ENCODE measurements around the gene SMKR1. TPM values are rescaled to one million over a fixed set of nuclear protein-coding genes. Genes with fewer than 3 reads are reported as not detected.
"Not testable (repeated sequence)": the region's sequence is repeated elsewhere in the genome, so short reads cannot be mapped to it uniquely, and the experiment has no call there.

Gene SMKR1
- polyA plus RNA-seq, 3 donors = not detected

- Mint-ChIP-seq H3K27ac (no peak overlapping the region), H3K36me3 (peaks cover 0 to 2% of the 10 kb centered on the region in 2 donors), H3K4me1 (no peaks in the 10 kb centered on the region), H3K27me3 (ENCODE audit: low read depth in 3 of 3) (peaks cover 0 to 2% (median 0%) of the 10 kb centered on the region in 3 donors), H3K4me3 (no peak overlapping the region), H3K9me3 (peaks cover 0 to 8% (median 2%) of the 10 kb centered on the region in 7 donors)
- Histone ChIP-seq H3K4me3 (replicated peaks in 1 of 3; ENCODE audit: low read depth in 2 of 3, low read length in 3 of 3) (no peak overlapping the region), H3K79me2 (ENCODE audit: insufficient read depth, low read length) (no peaks in the 10 kb centered on the region), H3K27me3 (ENCODE audit: control insufficient read depth in 2 of 2, insufficient read depth in 2 of 2, low read length in 2 of 2) (no peaks in the 10 kb centered on the region), H3K36me3 (replicated peaks in 1 of 2; ENCODE audit: control insufficient read depth in 1 of 2, insufficient read depth in 2 of 2, low read length in 2 of 2) (no peaks in the 10 kb centered on the region), H3K4me1 (ENCODE audit: control insufficient read depth in 1 of 2, insufficient read depth in 2 of 2, low read length in 2 of 2) (no peaks in the 10 kb centered on the region), H3K4me2 (replicated peaks; ENCODE audit: extremely low read depth, low read length, poor library complexity, severe bottlenecking) (no peak overlapping the region), H2AFZ (ENCODE audit: insufficient read depth, low read depth, low read length, poor library complexity, severe bottlenecking) (no peak overlapping the region), H3K9ac (ENCODE audit: insufficient read depth, low read length, poor library complexity, severe bottlenecking) (no peak overlapping the region), H3K9me3 (replicated peaks in 1 of 2; ENCODE audit: control insufficient read depth in 1 of 2, insufficient read depth in 1 of 2, low read length in 2 of 2) (no peaks in the 10 kb centered on the region), H4K20me1 (ENCODE audit: insufficient read depth, low read length) (no peaks in the 10 kb centered on the region), H3K27ac (ENCODE audit: low read depth in 1 of 2, low read length in 2 of 2) (no peak overlapping the region)
- no CpG with 5 or more reads among the region's 1 CpG for WGBS (ENCODE audit: insufficient coverage)
- intact Hi-C loops (cut with micrococcal nuclease) = loop anchor here (10.0 kb wide), 1 partner anchor 265 kb away; no protein-coding TSS in a partner anchor
- DNase-seq = no peak
- no peak for TF ChIP-seq CTCF (IDR thresholded peaks at IDR 0.05)
These were observed 22.5 kb upstream of the SMKR1 start for GRCh38 chr7:129479831-129480230.

GRCh38 chr7:129480674-129481363 lies 21.5 kb upstream of the SMKR1 start:
- no peaks in the 10 kb centered on the region for H3K4me1 Mint-ChIP-seq

GRCh38 chr7:129481376-129481775 lies 21.0 kb upstream of the SMKR1 start:
- DNase-seq; H3K27ac Mint-ChIP-seq; H3K4me1 ChIP-seq (ENCODE audit: control insufficient read depth in 1 of 2, insufficient read depth in 2 of 2, low read length in 2 of 2); intact Hi-C loops (cut with micrococcal nuclease); H3K4me2 ChIP-seq (replicated peaks; ENCODE audit: extremely low read depth, low read length, poor library complexity, severe bottlenecking); H3K27me3 Mint-ChIP-seq (ENCODE audit: low read depth in 3 of 3); H3K9me3 Mint-ChIP-seq; H3K36me3 Mint-ChIP-seq; H2AFZ ChIP-seq (ENCODE audit: insufficient read depth, low read depth, low read length, poor library complexity, severe bottlenecking); H3K4me1 Mint-ChIP-seq; H3K27ac ChIP-seq (ENCODE audit: low read depth in 1 of 2, low read length in 2 of 2); H3K36me3 ChIP-seq (replicated peaks in 1 of 2; ENCODE audit: control insufficient read depth in 1 of 2, insufficient read depth in 2 of 2, low read length in 2 of 2); H4K20me1 ChIP-seq (ENCODE audit: insufficient read depth, low read length); H3K4me3 Mint-ChIP-seq; H3K27me3 ChIP-seq (ENCODE audit: control insufficient read depth in 2 of 2, insufficient read depth in 2 of 2, low read length in 2 of 2); H3K9me3 ChIP-seq (replicated peaks in 1 of 2; ENCODE audit: control insufficient read depth in 1 of 2, insufficient read depth in 1 of 2, low read length in 2 of 2); H3K4me3 ChIP-seq (replicated peaks in 1 of 3; ENCODE audit: low read depth in 2 of 3, low read length in 3 of 3); H3K9ac ChIP-seq (ENCODE audit: insufficient read depth, low read length, poor library complexity, severe bottlenecking); H3K79me2 ChIP-seq (ENCODE audit: insufficient read depth, low read length): not testable (repeated sequence)
- whole genome bisulfite sequencing (ENCODE audit: insufficient coverage) = no CpG with 5 or more reads among the region's 6 CpGs

More at GRCh38 chr7:129480674-129481363, 21.5 kb upstream of the SMKR1 start:
- H3K79me2 ChIP-seq (ENCODE audit: insufficient read depth, low read length) = no peaks in the 10 kb centered on the region
- H3K27ac ChIP-seq (ENCODE audit: low read depth in 1 of 2, low read length in 2 of 2) = no peak overlapping the region
- DNase-seq = no peak
- no peak overlapping the region for H3K4me2 ChIP-seq (replicated peaks; ENCODE audit: extremely low read depth, low read length, poor library complexity, severe bottlenecking)
- no peak overlapping the region for H2AFZ ChIP-seq (ENCODE audit: insufficient read depth, low read depth, low read length, poor library complexity, severe bottlenecking)
- Mint-ChIP-seq H3K27me3 (ENCODE audit: low read depth in 3 of 3) (peaks cover 0 to 2% (median 0%) of the 10 kb centered on the region in 3 donors), H3K9me3 (peaks cover 0 to 4% (median 2%) of the 10 kb centered on the region in 7 donors), H3K36me3 (peaks cover 0 to 2% of the 10 kb centered on the region in 2 donors), H3K27ac (no peak overlapping the region), H3K4me3 (no peak overlapping the region)
- H3K9me3 ChIP-seq (replicated peaks in 1 of 2; ENCODE audit: control insufficient read depth in 1 of 2, insufficient read depth in 1 of 2, low read length in 2 of 2) = no peaks in the 10 kb centered on the region
- 80% methylated on average over 1 of the region's 6 CpGs for WGBS (ENCODE audit: insufficient coverage)
- no peaks in the 10 kb centered on the region for H3K36me3 ChIP-seq (replicated peaks in 1 of 2; ENCODE audit: control insufficient read depth in 1 of 2, insufficient read depth in 2 of 2, low read length in 2 of 2)
- TF ChIP-seq CTCF (IDR thresholded peaks at IDR 0.05) = no peak
- no peaks in the 10 kb centered on the region for H3K27me3 ChIP-seq (ENCODE audit: control insufficient read depth in 2 of 2, insufficient read depth in 2 of 2, low read length in 2 of 2)
- H4K20me1 ChIP-seq (ENCODE audit: insufficient read depth, low read length) = no peaks in the 10 kb centered on the region
- intact Hi-C loops (cut with micrococcal nuclease) = no loop called here
- no peaks in the 10 kb centered on the region for H3K4me1 ChIP-seq (ENCODE audit: control insufficient read depth in 1 of 2, insufficient read depth in 2 of 2, low read length in 2 of 2)
- no peak overlapping the region for H3K4me3 ChIP-seq (replicated peaks in 1 of 3; ENCODE audit: low read depth in 2 of 3, low read length in 3 of 3)
- H3K9ac ChIP-seq (ENCODE audit: insufficient read depth, low read length, poor library complexity, severe bottlenecking) = no peak overlapping the region
